HEK293 (cell line): ENCODE results near the gene KANK2.

Experiments
- CTCF ChIA-PET: fragments of 350-600 bp; formaldehyde crosslinking; extraction: SDS; loops from one replicate; lab custom pipeline; 2021; ENCODE audit warnings: antibody characterized with exemption; lab: Yijun Ruan, JAX
- POLR2A ChIA-PET: fragments of 300-600 bp; formaldehyde crosslinking; extraction: SDS; loops from one replicate; lab custom pipeline; 2020; ENCODE audit warnings: antibody characterized with exemption, inconsistent platforms; lab: Yijun Ruan, JAX
- H3K27ac ChIP-seq: fragments of 200-500 bp; sonication (Bioruptor generic); 2 replicates; pipeline ENCODE4 v1.5.1; 2014; ENCODE audit warnings: low read depth, low read length, control low read depth, inconsistent platforms; ENCODE audit errors: extremely low read depth
- H3K36me3 ChIP-seq, 2 experiments: fragments of 200-500 bp in 1 of 2; sonication (Bioruptor generic) in 1 of 2; 1 replicate in 1 of 2; 2 replicates in 1 of 2; pipeline ENCODE4 v1.5.1; 2014 to 2017; ENCODE audit warnings: inconsistent platforms in 2 of 2, low read length in 2 of 2; ENCODE audit not compliant: control insufficient read depth in 2 of 2, insufficient read depth in 1 of 2
- H3K4me1 ChIP-seq: fragments of 200-500 bp; sonication (Bioruptor generic); 2 replicates; pipeline ENCODE4 v1.5.1; 2014; ENCODE audit warnings: mild to moderate bottlenecking, low read length, inconsistent platforms; ENCODE audit not compliant: control insufficient read depth, insufficient read depth
- H3K4me3 ChIP-seq: 2 replicates; pipeline ENCODE4 v1.5.1; 2011; ENCODE audit warnings: low read depth, mild to moderate bottlenecking, control low read depth, low read length, moderate library complexity
- H3K9me3 ChIP-seq: fragments of 200-500 bp; sonication (Bioruptor generic); 2 replicates; pipeline ENCODE4 v1.5.1; 2014; ENCODE audit warnings: low read depth, low read length, inconsistent platforms; ENCODE audit not compliant: control insufficient read depth, insufficient read depth
- EGR2 ChIP-seq: fragments of 450-650 bp; formaldehyde crosslinking; IDR thresholded peaks from 2 replicates; pipeline ENCODE4 v1.5.1; 2016; ENCODE audit warnings: low read depth, missing biosample characterization, missing genetic modification characterization
- FEZF1 ChIP-seq: fragments of 450-650 bp; formaldehyde crosslinking; IDR thresholded peaks from 2 replicates; pipeline ENCODE4 v1.5.1; 2016; ENCODE audit warnings: missing biosample characterization, missing genetic modification characterization
- GLIS1 ChIP-seq: fragments of 450-650 bp; formaldehyde crosslinking; IDR thresholded peaks from 2 replicates; pipeline ENCODE4 v1.5.1; 2016; ENCODE audit warnings: missing biosample characterization, missing genetic modification characterization
- KLF1 ChIP-seq: fragments of 450-650 bp; formaldehyde crosslinking; IDR thresholded peaks from 2 replicates; pipeline ENCODE4 v1.5.1; 2016; ENCODE audit warnings: missing biosample characterization, missing genetic modification characterization
- KLF16 ChIP-seq: fragments of 450-650 bp; formaldehyde crosslinking; IDR thresholded peaks from 2 replicates; pipeline ENCODE4 v1.5.1; 2017; ENCODE audit warnings: missing biosample characterization, missing genetic modification characterization
- KLF9 ChIP-seq: fragments of 450-650 bp; formaldehyde crosslinking; IDR thresholded peaks from 2 replicates; pipeline ENCODE4 v1.5.1; 2016; ENCODE audit warnings: missing biosample characterization, missing genetic modification characterization, low read depth
- MYNN ChIP-seq: fragments of 450-650 bp; formaldehyde crosslinking; IDR thresholded peaks from 2 replicates; pipeline ENCODE4 v1.5.1; 2016; ENCODE audit warnings: missing biosample characterization, missing genetic modification characterization, borderline replicate concordance
- PRDM1 ChIP-seq: fragments of 450-650 bp; formaldehyde crosslinking; IDR thresholded peaks from 2 replicates; pipeline ENCODE4; 2016; ENCODE audit warnings: missing biosample characterization, missing genetic modification characterization
- RBAK ChIP-seq: fragments of 450-650 bp; formaldehyde crosslinking; IDR thresholded peaks from 2 replicates; pipeline ENCODE4 v1.5.1; 2016; ENCODE audit warnings: missing biosample characterization, missing genetic modification characterization
- SETDB1 ChIP-seq: IDR thresholded peaks from one replicate; pipeline ENCODE4 v1.6.1; 2017; ENCODE audit warnings: mild to moderate bottlenecking, low read length, moderate library complexity, mixed read lengths; ENCODE audit not compliant: insufficient read length
- SP2 ChIP-seq: fragments of 450-650 bp; formaldehyde crosslinking; IDR thresholded peaks from 2 replicates; pipeline ENCODE4 v1.5.1; 2016; ENCODE audit warnings: missing biosample characterization, missing genetic modification characterization
- TRIM28 ChIP-seq: IDR thresholded peaks from 2 replicates; pipeline ENCODE4 v1.6.1; 2011; ENCODE audit warnings: low read length, control low read depth, borderline replicate concordance
- ZNF18 ChIP-seq: fragments of 450-650 bp; formaldehyde crosslinking; IDR thresholded peaks from 2 replicates; pipeline ENCODE4 v1.5.1; 2016; ENCODE audit warnings: missing biosample characterization, missing genetic modification characterization
- ZNF266 ChIP-seq: fragments of 450-650 bp; formaldehyde crosslinking; IDR thresholded peaks from 2 replicates; pipeline ENCODE4 v1.5.1; 2016; ENCODE audit warnings: missing biosample characterization, missing genetic modification characterization, low read depth
- ZNF280D ChIP-seq: fragments of 450-650 bp; formaldehyde crosslinking; IDR thresholded peaks from 2 replicates; pipeline ENCODE4 v1.5.1; 2016; ENCODE audit warnings: missing biosample characterization, missing genetic modification characterization
- ZNF302 ChIP-seq: fragments of 450-650 bp; formaldehyde crosslinking; IDR thresholded peaks from 2 replicates; pipeline ENCODE4 v1.5.1; 2016; ENCODE audit warnings: missing biosample characterization, missing genetic modification characterization, low read depth
- ZNF354C ChIP-seq: fragments of 450-650 bp; formaldehyde crosslinking; IDR thresholded peaks from 2 replicates; pipeline ENCODE4 v1.5.1; 2016; ENCODE audit warnings: missing biosample characterization, missing genetic modification characterization, low read depth, borderline replicate concordance
- ZNF544 ChIP-seq: fragments of 450-650 bp; formaldehyde crosslinking; IDR thresholded peaks from 2 replicates; pipeline ENCODE4 v1.5.0; 2017; ENCODE audit warnings: missing biosample characterization, missing genetic modification characterization
- ZNF560 ChIP-seq: fragments of 450-650 bp; formaldehyde crosslinking; IDR thresholded peaks from 2 replicates; pipeline ENCODE4 v1.5.1; 2017; ENCODE audit warnings: missing biosample characterization, missing genetic modification characterization, borderline replicate concordance
- ZNF561 ChIP-seq: fragments of 450-650 bp; IDR thresholded peaks from 2 replicates; pipeline ENCODE4 v1.5.1; 2018; ENCODE audit warnings: missing biosample characterization, missing genetic modification characterization, borderline replicate concordance
- ZSCAN30 ChIP-seq: fragments of 450-650 bp; IDR thresholded peaks from 2 replicates; pipeline ENCODE4 v1.5.1; 2018; ENCODE audit warnings: missing biosample characterization, mild to moderate bottlenecking, missing genetic modification characterization, moderate library complexity
- TF ChIP-seq, protein P1 (sequence below): fragments of 450-650 bp; formaldehyde crosslinking; IDR thresholded peaks from 2 replicates; pipeline ENCODE4 v1.5.1; 2016; ENCODE audit warnings: missing biosample characterization, missing genetic modification characterization
- TF ChIP-seq, protein P2 (sequence below): fragments of 450-650 bp; formaldehyde crosslinking; IDR thresholded peaks from 2 replicates; pipeline ENCODE4 v1.5.1; 2017; ENCODE audit warnings: missing biosample characterization, missing genetic modification characterization

Gene KANK2

DNA sequence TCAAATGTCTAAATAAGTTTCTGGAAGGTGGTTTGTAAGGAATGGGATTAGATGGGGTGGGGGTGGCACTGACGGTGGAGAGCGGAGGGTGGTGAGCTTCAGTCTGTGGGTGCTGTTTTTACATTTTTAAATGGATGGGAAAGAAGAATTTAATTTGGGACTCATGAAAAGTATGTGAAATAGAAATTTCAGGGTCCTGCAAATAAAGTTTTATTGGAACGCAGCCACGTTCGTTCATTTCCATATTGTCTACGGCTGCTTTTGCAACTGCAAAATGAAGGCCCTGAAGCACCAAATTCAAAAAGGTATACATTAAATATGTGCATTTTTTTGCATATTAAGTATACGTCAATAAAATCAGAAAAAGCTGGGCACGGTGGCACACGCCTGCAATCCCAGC, 9.9 kb downstream of the KANK2 start:
- peaks cover 3 to 43% of the 10 kb centered on the region in 2 experiments; a peak in 2 of 3 replicates for H3K36me3 ChIP-seq
- H3K4me1 ChIP-seq, result peaks cover 5% of the 10 kb centered on the region
- ChIA-PET POLR2A (interaction anchor here (0.7 to 1.0 kb wide), 2 partner anchors 10 to 120 kb away, joined by 3 read pairs; partner anchors contain the start of gene KANK2), CTCF (interaction anchor here (0.5 kb wide), 1 partner anchor 55 kb away, joined by 4 read pairs; no protein-coding TSS in a partner anchor)
- no peak overlapping the region for H3K4me3 ChIP-seq
- no peak overlapping the region for H3K27ac ChIP-seq
- no peaks in the 10 kb centered on the region for H3K9me3 ChIP-seq
- no peak for TF ChIP-seq MYNN (tag by site-specific recombination)
- no peak for TF ChIP-seq ZNF302 (tag by site-specific recombination)
- TF ChIP-seq KLF16 (tag by site-specific recombination), result no peak
- no peak for TF ChIP-seq ZNF561
- TF ChIP-seq, protein P1, sequence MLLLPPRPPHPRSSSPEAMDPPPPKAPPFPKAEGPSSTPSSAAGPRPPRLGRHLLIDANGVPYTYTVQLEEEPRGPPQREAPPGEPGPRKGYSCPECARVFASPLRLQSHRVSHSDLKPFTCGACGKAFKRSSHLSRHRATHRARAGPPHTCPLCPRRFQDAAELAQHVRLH (tag by site-specific recombination), result no peak
- no peak for TF ChIP-seq RBAK
- no peak for TF ChIP-seq KLF9 (tag by site-specific recombination)
- TF ChIP-seq GLIS1 (tag by site-specific recombination), result no peak
- no peak for TF ChIP-seq ZNF354C (tag by site-specific recombination)

DNA sequence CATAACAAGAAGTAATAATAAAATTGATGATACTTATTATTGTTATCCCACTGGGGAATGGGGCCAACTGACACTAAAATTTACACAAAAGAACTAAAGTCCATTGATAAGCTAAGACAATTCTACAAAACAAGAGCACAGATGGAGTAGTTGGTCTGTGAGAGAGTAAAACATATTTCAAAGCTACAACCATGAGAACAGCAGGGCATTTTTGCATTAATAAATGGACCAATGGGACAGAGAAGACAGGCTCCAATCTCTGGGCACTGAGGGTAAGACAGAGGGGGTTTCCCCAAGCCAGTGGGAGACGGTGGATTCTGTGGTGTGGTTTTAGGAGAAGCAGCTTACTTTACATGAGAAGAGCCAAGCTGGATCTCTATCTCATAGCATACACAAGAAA, 14.4 kb downstream of the KANK2 start:
- peaks cover 0 to 30% of the 10 kb centered on the region in 2 experiments; a peak in 2 of 3 replicates for H3K36me3 ChIP-seq
- TF ChIP-seq TRIM28, result peak; percentile 70; the same call in 1 of the 2 replicates
- no peak for TF ChIP-seq ZNF560 (tag by site-specific recombination)
- no peak for TF ChIP-seq KLF1 (tag by site-specific recombination)
- no peak for TF ChIP-seq ZNF266 (tag by site-specific recombination)
- no peak for TF ChIP-seq ZSCAN30 (tag by site-specific recombination)
- no peak for TF ChIP-seq ZNF544 (tag by site-specific recombination)
- peak; percentile 12 for TF ChIP-seq SETDB1
- peak; percentile 71; the same call in 1 of the 2 replicates for TF ChIP-seq ZNF280D (tag by site-specific recombination)
- TF ChIP-seq, all 188 proteins: peak for 3
- H3K4me3 ChIP-seq, result no peak overlapping the region
- no peak overlapping the region for H3K27ac ChIP-seq
- POLR2A ChIA-PET, result interaction anchor here (0.8 kb wide), 1 partner anchor 15 kb away, joined by 3 read pairs; no protein-coding TSS in a partner anchor
- CTCF ChIA-PET, result interaction anchor here (0.6 to 1.1 kb wide), 2 partner anchors 42 to 57 kb away, joined by 3 to 6 read pairs; no protein-coding TSS in a partner anchor
- H3K9me3 ChIP-seq, result no peaks in the 10 kb centered on the region
- H3K4me1 ChIP-seq, result no peaks in the 10 kb centered on the region

- CTCF ChIA-PET, result no interaction called here
- H3K27ac ChIP-seq, result no peak overlapping the region
- H3K4me1 ChIP-seq, result no peaks in the 10 kb centered on the region
- H3K4me3 ChIP-seq, result no peak overlapping the region
- no peaks in the 10 kb centered on the region for H3K9me3 ChIP-seq
- POLR2A ChIA-PET, result no interaction called here
- peaks cover 0 to 35% of the 10 kb centered on the region in 2 experiments; a peak in 2 of 3 replicates for H3K36me3 ChIP-seq
- TF ChIP-seq ZNF561, result no peak
- peak; percentile 64; the same call in 1 of the 2 replicates for TF ChIP-seq PRDM1
- no peak for TF ChIP-seq ZNF544 (tag by site-specific recombination)
- TF ChIP-seq SP2 (tag by site-specific recombination), result no peak
- no peak for TF ChIP-seq EGR2 (tag by site-specific recombination)
- TF ChIP-seq, protein P2, sequence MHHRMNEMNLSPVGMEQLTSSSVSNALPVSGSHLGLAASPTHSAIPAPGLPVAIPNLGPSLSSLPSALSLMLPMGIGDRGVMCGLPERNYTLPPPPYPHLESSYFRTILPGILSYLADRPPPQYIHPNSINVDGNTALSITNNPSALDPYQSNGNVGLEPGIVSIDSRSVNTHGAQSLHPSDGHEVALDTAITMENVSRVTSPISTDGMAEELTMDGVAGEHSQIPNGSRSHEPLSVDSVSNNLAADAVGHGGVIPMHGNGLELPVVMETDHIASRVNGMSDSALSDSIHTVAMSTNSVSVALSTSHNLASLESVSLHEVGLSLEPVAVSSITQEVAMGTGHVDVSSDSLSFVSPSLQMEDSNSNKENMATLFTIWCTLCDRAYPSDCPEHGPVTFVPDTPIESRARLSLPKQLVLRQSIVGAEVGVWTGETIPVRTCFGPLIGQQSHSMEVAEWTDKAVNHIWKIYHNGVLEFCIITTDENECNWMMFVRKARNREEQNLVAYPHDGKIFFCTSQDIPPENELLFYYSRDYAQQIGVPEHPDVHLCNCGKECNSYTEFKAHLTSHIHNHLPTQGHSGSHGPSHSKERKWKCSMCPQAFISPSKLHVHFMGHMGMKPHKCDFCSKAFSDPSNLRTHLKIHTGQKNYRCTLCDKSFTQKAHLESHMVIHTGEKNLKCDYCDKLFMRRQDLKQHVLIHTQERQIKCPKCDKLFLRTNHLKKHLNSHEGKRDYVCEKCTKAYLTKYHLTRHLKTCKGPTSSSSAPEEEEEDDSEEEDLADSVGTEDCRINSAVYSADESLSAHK (tag by site-specific recombination), result no peak
- TF ChIP-seq FEZF1 (tag by site-specific recombination), result no peak
- TF ChIP-seq ZNF18, result peak; percentile 90
Observed at GRCh38 chr19:11181488-11181887, 15.9 kb downstream of the KANK2 start.
